GM15510 (cell line): Measurements from ENCODE around the gene TTC7B.

ENCODE experiments used
- POLR2A ChIP-seq: IDR thresholded peaks from 3 replicates; pipeline ENCODE4 v1.6.1; 2011; ENCODE audit warnings: borderline replicate concordance; ENCODE audit not compliant: insufficient read length; ENCODE audit errors: extremely low read depth

TTC7B gene

DNA sequence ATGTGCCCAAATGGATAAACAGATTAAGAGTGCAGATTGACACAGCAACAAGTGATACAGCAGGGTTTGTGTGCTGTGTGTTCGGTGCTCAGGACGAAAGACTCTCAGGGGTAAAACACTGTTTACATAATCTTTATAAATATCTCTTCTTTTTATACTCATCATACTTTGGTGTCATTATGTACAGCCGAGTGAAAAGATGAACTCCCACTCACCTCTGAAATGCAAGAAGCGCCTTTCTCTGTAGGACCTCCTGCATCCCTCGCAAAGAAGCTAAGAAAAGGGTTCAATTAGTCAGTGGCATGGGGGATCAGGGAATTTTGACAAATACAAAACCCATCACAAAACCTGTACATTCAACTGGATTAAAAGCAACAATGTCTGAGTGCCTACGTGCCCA lies 163.6 kb downstream of the TTC7B start:
- no peak for TF ChIP-seq POLR2A

DNA sequence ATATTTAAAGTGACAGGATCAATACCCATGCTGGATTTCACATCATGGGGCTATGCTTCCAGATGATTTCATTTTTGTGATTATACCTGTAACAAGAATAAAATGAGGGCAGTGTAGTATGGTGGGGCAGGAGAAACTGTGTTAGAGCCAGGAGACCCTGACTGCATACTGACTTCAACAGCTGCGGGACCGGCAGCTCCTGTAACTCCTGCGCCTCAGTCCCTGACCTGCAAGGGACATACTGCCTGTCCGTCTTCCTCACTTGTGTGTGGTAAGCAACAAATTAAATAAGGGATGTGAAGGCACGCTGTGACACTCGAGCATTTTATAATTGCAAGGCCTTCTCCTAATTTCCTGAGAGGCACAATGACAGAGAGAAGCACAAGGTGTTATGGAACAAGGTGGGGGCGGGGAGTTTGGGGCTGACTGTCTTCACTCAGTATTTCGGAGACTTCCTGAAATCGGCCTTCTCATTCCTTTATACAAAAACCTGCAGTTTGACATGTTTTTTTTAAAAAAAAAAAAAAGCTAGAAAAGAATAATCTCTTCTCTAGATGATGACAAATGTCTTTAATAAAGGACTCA lies 164.2 kb downstream of the TTC7B start:
- TF ChIP-seq POLR2A: no peak

DNA sequence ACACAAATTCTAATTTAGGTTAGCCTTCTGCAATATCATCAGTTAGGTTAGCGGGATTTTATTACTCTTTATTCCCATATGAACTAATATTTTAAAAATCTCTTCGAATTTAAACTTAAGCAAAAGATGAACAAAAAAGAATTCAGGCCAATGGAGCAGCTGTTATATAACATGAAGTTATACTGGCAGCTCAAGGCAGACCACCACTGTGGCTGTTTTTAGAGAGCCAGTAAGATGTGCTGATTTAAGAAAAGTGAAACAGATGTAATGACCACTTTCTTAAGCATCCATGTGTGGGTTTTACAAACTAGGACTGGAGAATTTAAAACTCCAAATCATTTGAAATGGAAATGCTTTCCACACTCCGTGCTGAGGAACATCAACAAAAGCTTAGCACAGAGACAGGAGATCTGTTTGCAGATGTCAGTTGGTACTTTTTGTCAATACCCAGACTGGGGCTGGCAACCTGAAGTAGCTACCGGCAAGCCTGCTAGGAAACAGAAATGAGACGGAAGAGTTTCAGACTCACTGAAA lies 164.9 kb downstream of the TTC7B start:
- no peak for TF ChIP-seq POLR2A

DNA sequence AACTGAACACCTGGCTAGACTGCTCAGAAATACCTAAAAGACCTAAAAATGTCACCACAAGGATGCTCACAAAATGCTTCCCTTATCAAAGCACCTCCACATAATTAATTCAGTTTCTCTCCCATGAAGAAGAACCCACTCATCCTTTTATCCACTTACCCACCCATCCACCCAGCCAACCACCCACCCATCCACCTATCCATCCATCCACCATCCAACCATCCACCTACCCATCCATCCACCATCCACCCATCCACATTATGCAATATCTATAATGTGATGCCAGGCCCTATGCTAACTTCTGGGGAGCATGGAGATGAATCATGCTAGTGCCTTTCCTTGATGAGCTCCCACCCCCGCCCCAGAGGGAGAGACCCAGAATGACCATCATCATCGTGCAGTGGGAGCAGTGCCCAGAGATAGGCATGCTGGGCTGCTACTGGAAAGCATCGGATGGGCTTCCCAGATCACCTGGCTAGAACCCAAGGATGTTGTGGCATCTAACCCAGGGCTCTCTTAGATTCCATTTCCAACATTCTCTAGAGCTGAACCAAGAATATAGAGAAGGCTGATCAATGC lies 166.6 kb downstream of the TTC7B start:
- TF ChIP-seq POLR2A: no peak

DNA sequence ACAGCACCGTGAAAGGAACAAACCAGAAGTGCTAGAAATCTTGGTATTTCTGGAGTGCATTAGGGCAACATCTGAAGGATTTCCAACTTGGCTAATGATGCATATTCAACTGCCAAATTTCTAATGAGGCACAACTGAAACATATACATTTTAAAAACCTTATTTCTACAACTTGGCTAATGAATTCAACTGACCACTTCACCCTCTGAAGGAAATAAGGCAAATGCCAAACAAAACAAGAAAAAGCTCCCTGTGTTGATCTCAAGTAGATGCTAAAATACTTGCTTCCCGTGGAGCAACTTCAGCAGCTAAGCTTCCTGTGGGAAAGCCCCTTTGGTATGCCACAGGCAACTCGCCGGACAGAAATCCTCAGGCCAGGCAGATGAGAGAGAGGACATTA lies 167.1 kb downstream of the TTC7B start:
- no peak for TF ChIP-seq POLR2A

DNA sequence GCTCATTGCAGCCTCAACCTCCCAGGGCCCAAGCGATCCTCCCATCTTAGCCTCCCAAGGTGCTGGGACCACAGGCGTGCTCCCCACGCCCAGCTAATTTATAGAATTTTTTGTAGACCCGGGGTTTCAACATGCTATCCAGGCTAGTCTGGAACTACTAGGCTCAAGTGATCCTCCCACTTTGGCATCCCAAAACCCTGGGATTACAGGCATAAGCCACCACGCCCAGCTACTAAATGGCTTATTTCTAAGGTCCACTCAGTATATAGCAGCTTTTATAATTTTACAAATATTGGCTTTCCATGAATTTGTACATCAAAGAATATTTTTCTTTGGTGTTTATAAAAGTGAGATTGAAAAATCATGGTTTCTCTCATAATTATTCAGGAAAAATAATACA lies 167.8 kb downstream of the TTC7B start:
- no peak for TF ChIP-seq POLR2A

DNA sequence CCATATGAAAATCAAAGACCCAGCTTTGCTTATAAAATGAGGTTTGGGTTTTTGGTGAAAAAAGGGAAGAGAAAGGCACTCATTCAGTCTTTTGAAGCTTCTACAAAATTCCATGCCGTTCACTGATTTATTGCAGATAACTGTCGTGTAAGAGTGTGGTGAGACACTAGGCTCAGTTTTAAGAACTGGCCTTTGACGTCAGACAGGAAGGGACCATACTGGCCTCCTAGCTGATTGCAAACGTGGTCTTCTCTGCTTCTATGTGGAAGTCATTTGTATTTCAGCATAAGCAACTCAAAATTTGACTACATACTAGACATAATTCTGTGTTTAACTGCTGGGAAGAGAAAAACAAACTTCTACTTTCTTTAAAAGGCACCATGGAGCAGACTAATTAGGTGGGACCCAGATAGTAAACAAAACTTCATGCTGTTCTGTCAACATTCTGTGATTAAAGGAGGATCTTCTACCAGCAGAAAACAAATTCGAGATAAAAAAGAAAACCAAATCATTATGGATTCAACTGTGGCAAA lies 168.7 kb downstream of the TTC7B start:
- TF ChIP-seq POLR2A: no peak

DNA sequence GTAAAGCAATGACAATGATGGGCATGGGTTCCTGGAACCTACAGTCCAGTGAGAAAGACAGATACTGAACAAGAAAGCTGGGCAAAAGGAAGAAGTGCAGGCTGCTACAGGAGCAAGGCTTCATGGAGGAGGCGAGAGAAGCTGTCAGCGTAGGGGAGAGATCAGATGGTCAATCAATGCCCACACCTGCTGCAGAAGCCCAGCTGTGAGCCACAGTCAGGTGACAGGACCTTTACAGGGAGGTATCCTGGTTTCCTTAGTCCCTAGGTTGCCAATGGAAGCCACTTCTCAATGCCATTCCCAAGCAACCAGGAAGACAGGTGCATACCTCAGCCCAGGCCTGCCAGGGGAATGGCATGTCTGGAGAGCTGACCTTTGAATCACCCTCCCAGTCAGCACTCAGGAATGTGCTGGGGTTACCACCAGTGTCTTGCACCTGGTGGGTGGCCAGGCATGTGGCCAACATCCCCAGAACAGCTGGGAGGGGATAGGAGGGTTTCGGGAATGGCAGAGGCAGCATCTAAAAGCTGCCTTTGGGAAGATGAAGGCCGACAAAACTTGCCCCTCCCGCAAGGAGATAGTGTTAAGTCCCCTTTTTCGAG lies 170.3 kb downstream of the TTC7B start:
- no peak for TF ChIP-seq POLR2A

DNA sequence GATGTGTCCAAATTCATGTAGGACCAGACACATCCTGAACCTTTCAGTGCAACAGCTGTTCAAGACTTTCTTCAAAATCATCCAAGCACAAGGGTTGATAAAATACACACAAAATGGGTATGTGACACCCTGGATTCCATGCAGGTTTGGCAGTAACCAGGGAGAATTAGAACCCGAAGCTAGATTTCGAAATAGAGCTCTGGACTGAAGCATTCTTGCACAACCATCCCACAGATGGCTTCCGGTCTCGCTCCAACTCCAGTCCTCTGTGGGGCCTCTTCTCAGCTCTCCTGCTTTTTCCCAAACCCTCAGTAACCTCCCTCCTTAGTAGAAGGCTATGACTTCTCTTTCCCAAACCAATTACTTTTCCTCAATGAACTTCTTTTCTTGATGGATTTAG lies 171.3 kb downstream of the TTC7B start:
- no peak for TF ChIP-seq POLR2A

DNA sequence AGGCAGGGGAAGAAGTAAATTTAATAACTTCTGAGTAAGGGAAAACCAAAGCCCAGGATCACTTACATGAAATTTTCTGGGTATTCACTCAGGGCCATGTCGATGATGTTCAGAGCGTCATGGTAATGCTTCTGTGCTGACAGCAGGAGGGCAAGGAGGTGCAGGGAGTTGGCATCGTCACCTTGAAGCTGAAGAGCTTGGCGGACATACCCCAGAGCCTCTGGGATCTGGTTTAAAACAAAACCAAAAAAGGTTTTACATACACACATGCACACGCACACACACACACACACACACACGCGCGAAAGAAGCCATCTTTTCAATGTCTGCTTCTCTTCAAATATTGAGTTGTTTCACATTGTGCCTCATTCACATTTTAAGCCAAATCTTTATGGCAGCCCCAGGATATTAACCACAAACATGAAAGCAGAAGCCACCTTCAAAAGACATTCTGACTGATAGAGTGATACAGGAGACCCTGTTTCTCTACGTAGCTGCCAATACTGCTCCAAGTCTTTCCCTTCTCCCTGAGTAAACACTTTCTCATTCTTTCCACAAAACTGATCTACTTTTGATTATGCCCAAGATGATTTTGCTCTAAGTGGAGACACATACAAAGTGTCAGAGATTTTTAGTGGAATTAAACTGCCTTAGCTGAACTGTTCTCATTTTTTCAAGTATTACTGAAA lies 172.1 kb downstream of the TTC7B start:
- TF ChIP-seq POLR2A: no peak

DNA sequence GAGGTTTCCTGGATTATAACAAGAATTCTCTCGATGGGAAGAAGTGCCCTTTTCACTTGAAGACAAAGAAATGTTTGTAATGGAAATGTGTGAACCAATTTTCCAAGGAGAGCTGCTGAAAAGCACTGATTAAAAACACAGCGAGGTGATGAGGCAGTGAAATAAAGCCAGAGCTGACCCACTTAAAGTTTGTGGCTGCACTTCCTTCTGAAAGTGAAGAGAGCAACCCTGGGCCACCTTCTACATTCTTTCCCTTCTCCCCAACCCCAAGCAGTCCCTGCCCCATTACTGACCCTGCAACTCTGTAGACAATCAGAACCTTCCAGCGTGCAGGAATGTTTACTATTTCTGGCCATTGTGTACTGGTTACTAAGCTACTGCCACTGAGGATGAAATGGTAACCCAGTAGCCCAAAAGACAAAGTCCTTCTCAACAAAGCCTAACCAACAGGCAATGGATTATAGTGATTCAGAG lies 173.9 kb downstream of the TTC7B start:
- no peak for TF ChIP-seq POLR2A

DNA sequence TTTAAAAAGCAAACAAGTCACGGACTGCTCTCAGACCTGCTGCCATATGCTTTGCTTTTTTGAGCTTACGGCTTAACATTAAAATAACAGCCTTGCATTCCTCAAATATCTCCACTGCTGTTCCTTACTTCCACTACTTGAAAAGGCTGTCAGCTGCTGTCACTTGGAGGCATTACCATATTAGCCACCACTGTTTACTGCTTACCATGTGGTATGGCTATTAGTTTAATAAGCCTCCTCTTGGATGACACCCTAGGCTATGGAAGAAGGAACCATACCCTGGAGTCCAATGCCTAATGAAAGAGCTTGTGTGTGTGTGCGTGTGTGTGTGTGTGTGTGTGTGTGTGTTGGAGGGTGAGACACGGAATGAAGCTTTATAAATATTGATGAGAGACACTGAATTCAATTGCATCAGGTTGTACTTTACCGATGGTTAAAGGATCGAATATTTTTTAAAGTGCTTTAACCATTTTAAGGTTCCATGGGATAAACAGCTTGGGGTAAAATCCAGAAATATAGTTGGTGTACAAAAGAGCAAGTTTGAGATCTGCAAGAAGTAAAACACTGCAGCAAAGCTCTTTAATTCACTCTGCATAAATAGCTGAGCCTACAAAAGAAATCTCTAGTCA lies 174.5 kb downstream of the TTC7B start:
- no peak for TF ChIP-seq POLR2A

DNA sequence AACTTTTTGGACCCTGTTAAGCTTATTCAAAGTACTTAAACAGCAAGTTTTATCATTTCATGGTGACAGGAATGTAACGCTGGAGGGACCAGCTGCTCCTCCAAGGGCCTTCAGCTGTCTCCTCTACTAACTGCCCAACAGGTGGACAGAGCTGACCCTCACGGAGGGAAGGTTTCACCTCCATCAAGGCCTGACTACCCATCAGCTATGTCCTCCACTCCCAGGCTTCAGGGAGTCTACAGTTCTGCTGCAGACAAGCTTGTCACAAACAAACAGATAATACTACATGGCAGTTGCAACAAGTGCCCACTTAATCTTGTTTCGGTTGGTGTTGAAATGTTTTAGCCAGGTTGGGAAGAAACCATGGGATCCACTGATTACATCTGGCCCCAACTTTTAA lies 175.1 kb downstream of the TTC7B start:
- no peak for TF ChIP-seq POLR2A

DNA sequence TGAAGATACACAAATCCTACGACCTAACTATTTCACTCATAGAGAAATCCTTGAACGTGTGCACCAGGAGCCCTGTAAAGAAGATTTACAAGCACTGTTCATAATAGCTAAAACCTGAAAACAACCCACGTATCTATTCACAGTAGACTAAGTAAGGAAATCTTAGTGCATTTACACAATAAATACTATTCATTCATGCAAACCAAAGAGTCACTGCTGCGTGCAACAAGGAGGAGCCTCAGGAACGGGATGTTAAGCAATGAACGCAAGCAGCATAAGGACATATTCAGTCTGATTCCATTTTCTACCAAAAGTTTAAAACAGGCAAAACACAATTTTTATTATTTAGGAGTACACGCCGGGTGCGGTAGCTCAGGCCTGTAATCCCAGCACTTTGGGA lies 176.6 kb downstream of the TTC7B start:
- no peak for TF ChIP-seq POLR2A

DNA sequence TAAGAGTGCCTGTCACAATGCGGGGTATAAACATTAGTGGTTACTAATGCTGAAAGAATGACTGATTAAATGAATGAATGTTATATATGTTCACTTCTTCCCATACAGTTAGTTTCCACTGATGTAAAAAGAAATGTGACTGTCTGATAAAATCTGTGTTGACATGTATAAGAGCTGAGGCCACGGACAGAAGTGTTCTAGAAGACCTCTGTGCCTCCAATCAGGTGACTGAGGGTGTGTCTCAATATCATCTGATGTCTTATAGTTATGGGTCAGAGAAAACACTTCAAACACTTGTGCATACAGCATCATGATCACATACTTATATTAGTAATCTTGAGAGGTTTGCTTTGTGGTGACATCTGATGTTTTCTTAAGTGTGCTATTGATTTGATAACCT lies 183.4 kb downstream of the TTC7B start:
- TF ChIP-seq POLR2A: no peak
